SK-N-SH treated with all-trans-retinoic acid at 6 μM for 48 hours (cell line): ENCODE data around the gene ROBO2.

ENCODE experiments used
- ATAC-seq: fragments of 200-7000 bp; cut with Tn5 transposase; 3 replicates; pipeline ENCODE4 v1.9.1; 2020; ENCODE audit warnings: mild to moderate bottlenecking, moderate library complexity
- ARNTL ChIP-seq: fragments of 450-650 bp; formaldehyde crosslinking; IDR thresholded peaks from 2 replicates; pipeline ENCODE4 v1.5.0; 2020; ENCODE audit warnings: low read depth, mild to moderate bottlenecking, moderate library complexity, borderline replicate concordance
- BACH2 ChIP-seq: fragments of 250-450 bp; sonication (Bioruptor Pico); IDR thresholded peaks from 2 replicates; pipeline ENCODE4 v1.9.0; 2021; ENCODE audit warnings: mild to moderate bottlenecking, borderline replicate concordance
- CREB5 ChIP-seq: fragments of 250-450 bp; sonication (Bioruptor Pico); IDR thresholded peaks from 2 replicates; pipeline ENCODE4 v1.5.1; 2020; ENCODE audit warnings: low read depth, mild to moderate bottlenecking, moderate library complexity
- CSDC2 ChIP-seq: fragments of 250-450 bp; sonication (Bioruptor Pico); IDR thresholded peaks from 2 replicates; pipeline ENCODE4 v1.5.0; 2020; ENCODE audit warnings: mild to moderate bottlenecking, moderate library complexity
- CSRNP3 ChIP-seq: fragments of 250-450 bp; sonication (Bioruptor Pico); IDR thresholded peaks from 2 replicates; pipeline ENCODE4 v1.5.1; 2021; ENCODE audit warnings: mild to moderate bottlenecking, moderate library complexity
- ESRRG ChIP-seq: fragments of 250-450 bp; sonication (Bioruptor Pico); IDR thresholded peaks from 2 replicates; pipeline ENCODE4 v1.6.1; 2021; ENCODE audit warnings: mild to moderate bottlenecking
- GLIS3 ChIP-seq: fragments of 250-450 bp; sonication (Bioruptor Pico); IDR thresholded peaks from 2 replicates; pipeline ENCODE4 v1.5.0; 2020; ENCODE audit warnings: mild to moderate bottlenecking, moderate library complexity
- ISL1 ChIP-seq: fragments of 250-450 bp; sonication (Bioruptor Pico); IDR thresholded peaks from 2 replicates; pipeline ENCODE4 v2.1.2; 2022; ENCODE audit warnings: mild to moderate bottlenecking, moderate library complexity
- OSR1 ChIP-seq: fragments of 250-450 bp; sonication (Bioruptor Pico); IDR thresholded peaks from 2 replicates; pipeline ENCODE4 v1.8.0; 2022; ENCODE audit warnings: moderate library complexity, mild to moderate bottlenecking, inconsistent platforms
- PATZ1 ChIP-seq: fragments of 250-450 bp; sonication (Bioruptor Pico); IDR thresholded peaks from 2 replicates; pipeline ENCODE4 v1.8.0; 2020; ENCODE audit warnings: mild to moderate bottlenecking, moderate library complexity, borderline replicate concordance
- POU6F1 ChIP-seq: fragments of 250-450 bp; sonication (Bioruptor Pico); IDR thresholded peaks from 2 replicates; pipeline ENCODE4 v1.8.0; 2021; ENCODE audit warnings: low read depth, mild to moderate bottlenecking, moderate library complexity, borderline replicate concordance
- PPARA ChIP-seq: fragments of 250-450 bp; sonication (Bioruptor Pico); IDR thresholded peaks from 2 replicates; pipeline ENCODE4 v1.5.0; 2020; ENCODE audit warnings: mild to moderate bottlenecking, borderline replicate concordance
- RARB ChIP-seq: fragments of 250-450 bp; sonication (Bioruptor Pico); IDR thresholded peaks from 2 replicates; pipeline ENCODE4 v1.8.0; 2021; ENCODE audit warnings: mild to moderate bottlenecking, moderate library complexity
- TOX ChIP-seq: fragments of 250-450 bp; sonication (Bioruptor Pico); IDR thresholded peaks from 2 replicates; pipeline ENCODE4 v1.8.0; 2021; ENCODE audit warnings: mild to moderate bottlenecking, moderate library complexity, borderline replicate concordance
- TSHZ2 ChIP-seq: fragments of 250-450 bp; sonication (Bioruptor Pico); IDR thresholded peaks from 2 replicates; pipeline ENCODE4 v1.5.0; 2020; ENCODE audit warnings: mild to moderate bottlenecking, moderate library complexity
- ZFP30 ChIP-seq: fragments of 450-650 bp; formaldehyde crosslinking; IDR thresholded peaks from 2 replicates; pipeline ENCODE4 v1.5.0; 2022; ENCODE audit warnings: mild to moderate bottlenecking, moderate library complexity
- ZNF565 ChIP-seq: fragments of 450-650 bp; formaldehyde crosslinking; conservative IDR thresholded peaks from 2 replicates; pipeline ENCODE4 v1.5.0; 2020; ENCODE audit warnings: low read depth, mild to moderate bottlenecking, moderate library complexity
- ZNF70 ChIP-seq: fragments of 450-650 bp; formaldehyde crosslinking; IDR thresholded peaks from 2 replicates; pipeline ENCODE4 v1.5.0; 2020; ENCODE audit warnings: mild to moderate bottlenecking, moderate library complexity
- ZNF8 ChIP-seq: fragments of 450-650 bp; formaldehyde crosslinking; IDR thresholded peaks from 2 replicates; pipeline ENCODE4 v1.5.0; 2020; ENCODE audit warnings: mild to moderate bottlenecking, moderate library complexity

Gene ROBO2

GRCh38 chr3:77524946-77525682 lies 485.2 kb downstream of the ROBO2 start:
- TF ChIP-seq ZFP30 (CRISPR knock-in tag) (no peak), RARB (CRISPR knock-in tag) (no peak), TSHZ2 (CRISPR knock-in tag) (no peak), CSDC2 (no peak), ESRRG (CRISPR knock-in tag) (no peak), ISL1 (no peak), ZNF8 (CRISPR knock-in tag) (no peak), CREB5 (CRISPR knock-in tag) (no peak)

GRCh38 chr3:77526573-77527113 lies 486.7 kb downstream of the ROBO2 start:
- no peak for ATAC-seq
- TF ChIP-seq PATZ1 (CRISPR knock-in tag) (no peak), PPARA (no peak), BACH2 (CRISPR knock-in tag) (no peak), TSHZ2 (CRISPR knock-in tag) (no peak), OSR1 (CRISPR knock-in tag) (no peak)

More at GRCh38 chr3:77524946-77525682, 485.2 kb downstream of the ROBO2 start:
- ATAC-seq, result no peak

GRCh38 chr3:77529522-77529921 lies 489.6 kb downstream of the ROBO2 start:
- ATAC-seq, result no peak
- no peak for TF ChIP-seq PATZ1 (CRISPR knock-in tag)
- TF ChIP-seq ZNF565, result no peak
- TF ChIP-seq RARB (CRISPR knock-in tag), result no peak
- no peak for TF ChIP-seq ZNF70 (CRISPR knock-in tag)
- TF ChIP-seq ARNTL, result no peak
- no peak for TF ChIP-seq ZFP30 (CRISPR knock-in tag)
- no peak for TF ChIP-seq OSR1 (CRISPR knock-in tag)
- TF ChIP-seq ISL1, result no peak
- TF ChIP-seq GLIS3 (CRISPR knock-in tag), result no peak

- no peak for ATAC-seq
- TF ChIP-seq ZFP30 (CRISPR knock-in tag) (no peak), CSDC2 (no peak), BACH2 (CRISPR knock-in tag) (no peak), ISL1 (no peak), POU6F1 (CRISPR knock-in tag) (no peak), CSRNP3 (CRISPR knock-in tag) (no peak), CREB5 (CRISPR knock-in tag) (no peak), TOX (CRISPR knock-in tag) (no peak), OSR1 (CRISPR knock-in tag) (no peak)
These were observed 491.0 kb downstream of the ROBO2 start for GRCh38 chr3:77530870-77531269.
